HG03521 (cell line): ENCODE results near the gene CREG2.
"Not testable (repeated sequence)": the region's sequence is repeated elsewhere in the genome, so short reads cannot be mapped to it uniquely, and the experiment has no call there.

Experiments
- ATAC-seq: cut with Tn5 transposase; IDR thresholded peaks from one replicate; pipeline ENCODE4 v1.9.1; 2021; ENCODE audit warnings: mild to moderate bottlenecking, moderate library complexity; ENCODE audit not compliant: unreplicated experiment

Gene CREG2

GRCh38 chr2:101349893-101350662 lies 37.2 kb downstream of the CREG2 start:
- no peak for ATAC-seq

GRCh38 chr2:101348883-101349282 lies 38.4 kb downstream of the CREG2 start:
- ATAC-seq, result no peak

DNA sequence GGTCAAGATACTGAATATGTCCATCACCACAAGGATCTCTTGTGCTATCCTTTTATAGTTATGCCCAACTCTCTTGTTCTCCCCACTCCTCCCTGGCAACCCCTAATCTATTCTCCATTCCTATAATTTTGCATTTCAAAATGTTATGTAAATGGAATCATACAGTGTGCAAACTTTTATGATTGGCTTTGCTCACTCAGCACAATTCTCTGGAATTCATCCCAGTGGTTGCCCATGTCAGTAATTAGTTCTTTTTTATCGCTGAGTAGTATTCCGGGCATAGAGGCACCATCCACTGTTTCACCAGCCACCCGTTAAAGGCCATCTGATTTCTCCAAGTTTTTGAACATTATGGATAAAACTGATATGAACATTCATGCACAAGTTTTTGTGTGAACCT lies 40.4 kb downstream of the CREG2 start:
- ATAC-seq, result no peak

GRCh38 chr2:101344137-101344536 lies 43.2 kb downstream of the CREG2 start:
- ATAC-seq, result no peak

DNA sequence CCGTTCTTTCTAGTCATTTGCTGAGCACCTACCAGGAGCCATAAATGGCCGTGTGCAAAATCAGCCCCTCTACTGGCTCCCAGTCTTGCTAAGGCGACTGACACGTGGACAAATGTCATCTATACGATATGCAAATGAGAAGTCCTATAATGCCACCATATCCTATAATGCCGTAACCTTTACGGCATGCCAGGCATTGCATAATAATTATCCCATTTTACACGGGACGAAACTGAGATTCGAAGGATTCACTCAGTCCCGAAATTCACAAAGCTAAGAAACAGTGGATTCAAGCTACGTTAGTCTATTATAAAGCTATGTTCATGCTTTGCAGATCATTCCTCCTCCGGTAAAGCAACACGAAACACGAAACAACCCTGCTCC lies 44.7 kb downstream of the CREG2 start:
- ATAC-seq, result no peak

GRCh38 chr2:101341901-101342624 lies 45.2 kb downstream of the CREG2 start:
- no peak for ATAC-seq

GRCh38 chr2:101341421-101341820 lies 45.9 kb downstream of the CREG2 start:
- ATAC-seq, result no peak

DNA sequence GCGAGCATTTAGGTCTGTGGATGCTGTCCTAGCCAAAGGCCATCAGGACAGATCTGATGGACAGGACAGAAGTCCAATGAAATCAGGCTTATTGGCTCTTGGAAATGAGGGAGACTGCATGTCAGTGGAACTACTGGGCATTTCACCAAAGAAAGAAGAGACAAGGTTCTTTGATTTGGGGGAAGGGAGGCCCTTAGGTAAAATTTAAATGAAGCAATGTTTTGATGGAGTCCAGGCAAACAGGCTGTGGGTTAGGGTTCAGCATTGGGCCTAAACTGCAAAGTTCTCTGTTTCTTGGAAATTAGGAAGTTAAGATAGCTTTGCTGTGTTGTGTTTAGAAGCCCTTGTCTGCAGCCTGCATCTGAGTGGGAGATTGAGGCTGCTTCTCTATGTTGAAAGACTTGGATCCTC lies 47.2 kb downstream of the CREG2 start:
- no peak for ATAC-seq

- no peak for ATAC-seq
Observed at GRCh38 chr2:101339266-101339880, 47.9 kb downstream of the CREG2 start.

- ATAC-seq, result no peak
Observed at GRCh38 chr2:101337877-101338276, 49.4 kb downstream of the CREG2 start.

DNA sequence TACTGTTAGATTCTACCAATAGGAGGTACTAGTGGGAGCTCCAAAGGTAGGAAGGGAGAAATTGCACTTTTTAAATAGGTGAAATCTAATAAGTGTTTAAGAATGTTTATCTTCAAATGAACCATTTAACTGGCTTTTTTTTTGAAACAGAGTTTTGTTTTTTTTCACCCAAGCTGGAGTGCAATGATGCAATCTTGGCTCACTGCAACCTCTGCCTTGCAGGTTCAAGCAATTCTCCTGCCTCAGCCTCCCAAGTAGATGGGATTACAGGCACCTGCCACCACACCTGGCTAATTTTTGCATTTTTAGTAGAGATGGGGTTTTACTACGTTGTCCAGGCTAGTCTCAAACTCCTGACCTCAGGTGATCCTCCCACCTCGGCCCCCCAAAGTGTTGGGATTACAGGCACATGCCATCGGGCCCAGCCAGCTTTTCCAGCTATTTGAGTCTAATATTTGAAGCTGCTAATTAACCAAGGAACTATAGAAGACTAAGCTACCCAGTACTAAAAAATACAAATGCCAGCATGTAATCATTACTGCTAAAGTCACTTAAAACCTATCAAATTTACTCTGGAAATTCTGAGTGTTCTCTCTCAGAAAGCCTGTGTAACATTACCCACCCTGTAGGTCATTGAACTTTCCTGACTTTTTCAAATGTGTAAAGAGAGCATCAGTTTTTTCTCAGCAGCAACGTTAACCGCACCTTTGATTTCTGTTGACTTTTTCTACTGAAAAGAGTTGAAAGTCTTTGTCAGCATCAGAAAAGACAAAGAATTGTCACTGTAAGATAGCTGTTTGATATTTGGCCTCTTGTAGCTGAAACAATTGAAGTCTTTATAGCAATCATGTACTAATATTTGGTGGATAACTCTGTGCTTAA lies 54.2 kb downstream of the CREG2 start:
- ATAC-seq, result no peak

- ATAC-seq, result no peak
Observed at GRCh38 chr2:101331202-101331601, 56.1 kb downstream of the CREG2 start.

DNA sequence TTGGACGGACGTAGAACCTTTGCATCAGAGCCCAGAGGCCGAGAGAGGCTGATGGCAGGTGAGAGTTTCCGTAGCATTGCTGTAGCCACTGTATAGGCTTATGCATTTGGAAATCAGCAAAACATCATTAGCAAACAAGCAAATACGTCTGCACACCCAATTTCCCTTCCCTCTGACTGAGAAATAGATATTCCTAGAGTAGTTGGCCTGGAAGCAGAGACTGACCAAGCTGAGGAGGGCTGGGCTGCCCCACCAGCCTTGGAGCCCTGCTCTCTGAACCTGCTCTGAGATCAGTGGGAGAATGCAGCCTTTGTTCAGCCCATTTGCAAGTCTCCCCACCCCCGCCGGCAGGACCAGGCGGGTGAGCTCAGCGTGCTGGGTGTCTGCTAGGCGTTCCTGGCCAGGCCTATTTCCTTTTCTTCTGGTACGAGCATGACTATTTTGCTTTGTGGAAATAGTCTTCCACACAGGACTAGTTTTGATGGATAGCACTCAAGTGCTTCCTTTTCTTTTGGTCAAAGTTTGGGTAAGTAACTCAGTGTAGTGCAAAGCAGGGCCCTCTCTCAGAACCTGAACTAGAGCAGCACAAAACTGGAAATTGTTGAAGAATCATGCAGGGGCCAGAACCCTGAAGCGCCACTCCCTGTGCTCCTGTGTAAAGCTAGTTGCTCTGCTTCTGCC lies 56.9 kb downstream of the CREG2 start:
- ATAC-seq, result no peak

DNA sequence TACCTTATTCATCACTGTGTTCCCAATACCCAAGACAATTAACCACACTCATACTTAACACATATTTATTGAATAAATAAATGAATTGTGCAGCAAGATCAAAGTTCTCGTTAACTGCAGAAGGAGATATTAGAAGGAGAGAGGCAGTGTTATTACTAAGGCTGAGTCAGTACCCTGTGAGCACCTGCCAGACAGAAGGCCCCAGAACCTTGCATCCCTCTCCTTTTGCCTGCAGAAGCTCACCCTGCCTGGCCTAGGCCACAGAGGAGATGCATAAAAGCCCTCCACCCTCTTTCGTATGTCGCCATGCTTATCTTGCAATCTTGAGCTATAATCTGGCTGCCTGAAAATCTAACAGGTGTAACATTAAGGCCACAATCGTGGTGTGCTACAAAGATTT lies 58.3 kb downstream of the CREG2 start:
- ATAC-seq, result no peak

DNA sequence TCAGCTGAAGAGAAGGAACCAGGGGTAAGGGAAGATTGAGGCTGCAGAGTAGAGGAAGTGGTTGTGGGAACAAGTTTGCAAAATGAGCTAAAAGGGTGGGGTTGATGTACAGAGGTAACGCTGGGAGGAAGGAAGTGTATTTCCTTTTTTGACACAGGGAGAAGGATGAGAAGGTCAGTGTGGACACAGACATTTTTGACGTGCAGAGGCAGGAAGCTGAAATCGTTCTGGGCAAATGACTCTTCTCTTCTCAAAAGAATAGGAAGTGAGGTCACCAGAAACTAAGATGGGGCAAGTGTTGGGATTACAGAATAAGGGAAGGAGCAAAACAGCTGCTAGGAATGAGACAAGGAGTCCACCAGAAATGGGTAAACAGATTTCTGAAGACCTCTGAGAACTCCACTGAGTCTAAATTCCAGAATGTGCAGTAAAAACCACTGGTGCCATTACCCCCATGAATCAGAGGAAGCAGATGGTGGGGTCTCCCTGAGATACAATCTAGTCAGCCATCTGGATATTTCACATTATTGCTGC lies 58.8 kb downstream of the CREG2 start:
- ATAC-seq, result no peak

DNA sequence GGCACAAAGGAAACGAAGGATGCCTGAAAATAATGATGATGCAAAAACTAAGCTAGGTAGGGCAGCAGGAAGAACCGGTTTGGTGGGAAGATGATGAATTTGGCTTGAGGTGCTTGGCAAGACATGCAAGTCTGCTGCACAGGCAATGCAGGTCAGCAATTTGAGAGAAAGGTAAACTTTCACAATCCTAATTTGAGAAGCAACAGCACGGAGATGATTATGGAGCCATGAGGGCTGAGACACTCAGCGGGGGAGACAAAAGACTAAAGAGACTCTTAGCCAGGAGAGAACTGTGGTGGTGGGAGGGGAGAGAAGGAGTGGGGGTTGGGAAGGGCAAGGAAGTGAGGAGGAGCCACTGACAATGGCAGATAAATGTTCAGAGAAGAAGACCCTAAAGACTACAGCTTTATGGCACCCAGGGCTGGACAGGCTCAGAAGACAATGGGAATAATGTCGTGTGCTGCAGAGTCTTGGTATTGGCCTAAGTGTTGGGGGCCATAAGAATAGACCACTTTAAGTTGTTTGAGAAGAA lies 59.4 kb downstream of the CREG2 start:
- no peak for ATAC-seq

GRCh38 chr2:101325425-101325824 lies 61.9 kb downstream of the CREG2 start:
- no peak for ATAC-seq

GRCh38 chr2:101316568-101316967 lies 70.7 kb downstream of the CREG2 start:
- ATAC-seq, result not testable (repeated sequence)

DNA sequence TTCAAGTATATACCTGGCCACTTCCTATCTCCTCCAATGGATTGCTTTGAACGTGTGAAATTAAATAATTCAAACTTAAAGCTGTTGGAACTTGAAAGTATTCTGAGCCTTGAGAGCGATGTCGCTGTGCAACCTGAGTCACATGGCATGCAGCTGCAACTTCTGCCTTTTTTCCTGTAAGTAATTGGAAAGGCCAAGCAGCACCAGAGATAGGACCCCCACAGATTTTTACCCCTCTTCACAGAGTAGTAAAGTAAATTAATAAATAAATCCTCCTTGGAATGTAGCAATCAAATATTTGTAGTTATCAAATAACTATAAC lies 75.6 kb downstream of the CREG2 start:
- no peak for ATAC-seq
